Fibroblast of gingiva (primary cell): ENCODE results near the gene GPX5.
A peak's percentile ranks its signal among the peaks of the same experiment; 100 is the strongest.
"Not testable (repeated sequence)": the region's sequence is repeated elsewhere in the genome, so short reads cannot be mapped to it uniquely, and the experiment has no call there.

Experiments
- DNase-seq: peaks from one replicate; pipeline ENCODE4 v3.0.0-alpha.2; 2011; ENCODE audit warnings: low read depth

Gene GPX5

DNA sequence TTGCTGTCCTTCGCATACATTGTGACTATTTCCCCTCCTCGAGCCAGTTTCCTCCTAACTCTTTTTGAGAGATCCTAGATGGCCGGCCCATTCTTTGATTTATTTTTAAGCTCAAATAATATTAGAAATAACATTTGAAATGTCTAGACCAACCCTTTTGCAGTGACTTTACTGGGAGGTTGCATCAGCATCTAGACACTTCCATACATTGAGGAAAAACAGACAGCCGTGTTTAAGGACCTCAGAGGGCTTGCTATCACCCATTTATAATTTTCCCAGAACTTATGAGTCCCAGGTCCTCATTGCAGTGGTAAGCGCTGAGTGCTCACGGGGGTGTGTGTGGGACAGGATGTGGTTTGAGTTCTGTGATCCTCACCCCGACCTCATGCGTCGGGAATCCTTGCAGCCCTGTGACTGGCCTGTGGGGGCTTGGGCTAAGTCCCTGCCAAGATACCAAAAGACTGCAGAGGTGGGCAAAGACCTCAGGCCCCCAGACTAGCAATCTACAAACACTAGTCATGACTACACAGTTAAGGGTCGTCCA lies at the start of gene GPX5:
Gene GPX5 (plus strand): TSS at position 386 of the 544 bp plus-strand sequence. CDS start 133 bp downstream, at position 519.
- DNase-seq: no peak

DNA sequence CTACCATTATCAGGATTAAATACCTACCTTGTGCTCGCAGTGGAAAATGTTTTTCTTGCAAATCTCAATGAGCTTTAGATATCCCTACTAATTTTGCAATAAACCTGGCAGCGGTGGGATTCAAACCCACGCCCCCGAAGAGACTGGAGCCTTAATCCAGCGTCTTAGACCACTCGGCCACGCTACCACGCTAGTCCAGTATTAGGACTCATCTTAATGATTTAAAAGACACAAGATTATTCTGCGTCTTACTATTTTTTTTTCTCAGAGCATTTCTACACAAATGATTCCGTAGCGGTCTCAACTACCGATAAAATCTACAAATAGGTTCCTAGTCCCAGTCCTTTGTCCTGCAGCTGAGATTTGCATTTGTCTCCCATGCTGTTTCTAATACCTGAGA lies 47.2 kb upstream of the GPX5 start:
- no peak for DNase-seq

- no peak for DNase-seq
Measured at GRCh38 chr6:28480253-28480932, 45.3 kb upstream of the GPX5 start.

GRCh38 chr6:28485482-28485881 lies 40.2 kb upstream of the GPX5 start:
- DNase-seq: no peak

DNA sequence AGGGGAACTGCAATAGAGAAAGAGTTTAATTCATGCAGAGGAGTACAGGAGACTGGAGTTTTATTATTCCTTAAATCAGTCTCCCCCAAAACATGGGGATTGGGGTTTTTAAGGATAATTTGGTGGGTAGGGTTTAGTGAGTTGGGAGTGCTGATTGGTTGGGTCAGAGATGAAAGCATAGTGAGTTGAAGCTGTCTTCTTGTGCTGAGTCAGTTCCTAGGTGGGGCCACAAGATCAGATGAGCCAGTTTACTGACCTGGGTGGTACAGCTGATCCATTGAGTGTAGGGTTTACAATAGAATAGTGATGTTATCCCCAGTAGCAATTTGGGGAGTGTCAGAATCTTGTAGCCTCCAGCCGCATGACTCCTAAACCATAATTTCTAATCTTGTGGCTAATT lies 39.1 kb upstream of the GPX5 start:
- no peak for DNase-seq

DNA sequence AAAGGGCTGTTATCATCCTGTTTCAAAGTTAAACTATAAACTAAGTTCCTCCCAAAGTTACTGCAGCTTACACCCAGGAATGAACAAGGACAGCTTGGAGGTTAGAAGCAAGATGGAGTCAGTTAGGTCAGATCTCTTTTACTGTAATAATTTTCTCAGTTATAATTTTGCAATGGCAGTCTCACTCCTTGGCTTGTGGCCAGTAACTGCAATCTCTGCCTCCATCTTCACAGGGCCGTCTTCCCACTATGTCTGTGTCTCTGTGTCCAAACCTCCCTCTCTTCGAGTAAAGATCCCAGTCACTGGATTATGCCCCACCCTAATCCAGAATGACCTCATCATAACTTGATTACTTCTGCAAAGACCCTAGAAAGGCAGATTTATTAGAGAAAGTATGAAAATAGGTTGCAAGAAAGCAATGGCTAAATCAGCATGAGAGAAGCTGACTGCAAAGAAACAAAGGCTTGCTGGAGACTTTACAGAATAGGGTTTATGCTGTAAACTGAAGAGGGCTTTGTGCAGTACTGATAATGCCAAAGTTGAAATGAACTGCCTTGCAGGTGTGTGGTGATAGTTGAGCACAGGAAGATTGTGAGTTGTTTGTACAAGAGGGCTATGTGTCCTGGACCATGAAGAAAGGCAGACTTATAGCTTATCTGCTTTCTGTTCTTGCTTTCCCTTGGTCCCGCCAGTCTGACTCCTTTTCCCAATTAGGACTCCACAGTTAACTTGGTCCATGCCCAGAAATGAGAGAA lies 38.5 kb upstream of the GPX5 start:
- no peak for DNase-seq

DNA sequence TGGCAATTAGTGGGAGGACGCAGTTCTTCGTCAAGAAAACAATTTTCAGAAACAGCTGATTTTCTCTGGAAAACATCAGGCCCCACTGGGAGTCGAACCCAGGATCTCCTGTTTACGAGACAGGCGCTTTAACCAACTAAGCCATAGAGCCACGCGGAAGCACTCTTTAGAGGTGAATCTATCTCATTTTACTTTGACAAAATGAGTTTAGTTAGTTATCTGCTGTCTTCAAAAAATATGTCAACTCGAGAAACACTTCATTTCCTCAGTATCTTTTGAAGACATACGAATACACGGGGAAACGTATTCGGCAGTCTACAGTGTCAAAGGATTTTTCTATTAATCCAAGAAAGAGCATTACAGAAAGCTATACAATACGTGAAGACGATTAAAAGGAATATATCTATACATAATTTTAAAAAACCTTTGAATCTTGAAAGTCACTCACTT lies 36.7 kb upstream of the GPX5 start:
- DNase-seq: peak; percentile 74

GRCh38 chr6:28489366-28490204 lies 36.1 kb upstream of the GPX5 start:
- DNase-seq: peak; percentile 70

- no peak for DNase-seq
Measured at GRCh38 chr6:28490205-28490890, 35.3 kb upstream of the GPX5 start.

- DNase-seq: no peak
Measured at GRCh38 chr6:28491984-28492317, 33.7 kb upstream of the GPX5 start.

DNA sequence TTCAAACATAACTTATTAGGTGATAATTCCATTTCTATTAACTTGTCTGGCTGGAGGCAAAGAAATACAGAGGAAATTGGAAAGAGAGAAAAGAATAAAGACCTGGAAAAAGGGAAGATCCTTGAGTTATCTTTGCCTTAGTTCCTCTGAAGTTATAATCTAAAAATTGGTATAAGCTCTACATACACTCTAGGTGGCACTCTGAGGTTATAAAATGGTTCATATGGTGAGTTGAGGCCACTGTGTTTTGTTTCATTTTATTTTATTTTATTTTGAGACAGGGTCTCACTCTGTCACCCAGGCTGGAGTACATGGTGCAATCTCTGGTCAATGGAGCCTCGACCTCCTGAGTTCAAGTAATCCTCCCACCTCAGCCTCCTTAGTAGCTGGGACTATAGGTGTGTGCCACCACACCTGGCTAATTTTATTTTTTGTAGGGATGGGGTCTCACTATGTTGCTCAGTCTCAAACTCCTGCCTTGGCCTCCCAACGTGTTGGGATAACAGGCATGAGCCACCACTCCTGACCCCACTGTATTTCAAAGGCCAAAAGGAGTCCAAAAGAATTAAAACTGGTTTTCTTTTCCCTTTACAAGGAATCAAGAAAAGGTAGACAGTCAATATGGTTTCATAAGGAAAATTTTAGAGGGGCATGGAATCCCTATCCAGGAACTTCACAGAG lies 29.4 kb upstream of the GPX5 start:
- DNase-seq: no peak

DNA sequence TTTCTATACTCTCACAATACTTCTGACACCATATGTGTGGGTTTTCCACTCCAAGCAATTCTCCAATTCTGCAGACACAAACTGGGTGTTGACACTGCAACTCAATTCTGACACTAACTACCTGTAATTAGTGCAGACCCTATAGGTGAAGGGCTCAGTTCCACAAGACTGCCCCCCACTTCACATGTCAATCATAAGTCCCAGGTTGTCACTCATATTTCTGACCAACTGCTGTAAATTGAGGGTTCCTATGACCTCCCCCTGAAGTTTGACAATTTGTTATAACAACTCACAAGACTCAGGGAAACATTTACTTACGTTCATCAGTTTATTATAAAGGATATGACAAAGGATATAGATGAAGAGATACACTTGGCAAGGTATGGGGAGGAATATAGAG lies 28.4 kb upstream of the GPX5 start:
- DNase-seq: no peak

- DNase-seq: no peak
Measured at GRCh38 chr6:28497893-28498292, 27.8 kb upstream of the GPX5 start.

DNA sequence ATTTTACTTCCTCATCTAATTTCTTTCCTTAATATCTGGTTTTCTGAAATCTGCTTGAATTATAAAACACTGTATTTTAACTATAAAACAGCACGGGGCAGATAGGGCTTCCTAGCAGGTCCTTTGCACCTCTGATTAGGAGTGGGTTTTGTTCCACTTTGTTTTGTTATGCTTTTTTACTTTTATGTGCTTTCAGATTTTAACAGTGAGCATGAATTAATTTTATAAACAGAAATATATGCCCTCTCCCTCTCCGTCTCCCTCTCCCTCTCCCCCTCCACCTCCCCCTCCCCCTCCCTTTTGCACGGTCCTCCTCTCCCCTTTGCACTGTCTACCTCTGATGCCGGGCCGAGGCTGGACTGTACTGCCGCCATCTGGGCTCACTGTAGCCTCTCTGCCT lies 24.4 kb upstream of the GPX5 start:
- no peak for DNase-seq

GRCh38 chr6:28502136-28502535 lies 23.5 kb upstream of the GPX5 start:
- DNase-seq: not testable (repeated sequence)

- DNase-seq: not testable (repeated sequence)
Measured at GRCh38 chr6:28502709-28503305, 22.9 kb upstream of the GPX5 start.

- no peak for DNase-seq
Measured at GRCh38 chr6:28505733-28506132, 19.9 kb upstream of the GPX5 start.

DNA sequence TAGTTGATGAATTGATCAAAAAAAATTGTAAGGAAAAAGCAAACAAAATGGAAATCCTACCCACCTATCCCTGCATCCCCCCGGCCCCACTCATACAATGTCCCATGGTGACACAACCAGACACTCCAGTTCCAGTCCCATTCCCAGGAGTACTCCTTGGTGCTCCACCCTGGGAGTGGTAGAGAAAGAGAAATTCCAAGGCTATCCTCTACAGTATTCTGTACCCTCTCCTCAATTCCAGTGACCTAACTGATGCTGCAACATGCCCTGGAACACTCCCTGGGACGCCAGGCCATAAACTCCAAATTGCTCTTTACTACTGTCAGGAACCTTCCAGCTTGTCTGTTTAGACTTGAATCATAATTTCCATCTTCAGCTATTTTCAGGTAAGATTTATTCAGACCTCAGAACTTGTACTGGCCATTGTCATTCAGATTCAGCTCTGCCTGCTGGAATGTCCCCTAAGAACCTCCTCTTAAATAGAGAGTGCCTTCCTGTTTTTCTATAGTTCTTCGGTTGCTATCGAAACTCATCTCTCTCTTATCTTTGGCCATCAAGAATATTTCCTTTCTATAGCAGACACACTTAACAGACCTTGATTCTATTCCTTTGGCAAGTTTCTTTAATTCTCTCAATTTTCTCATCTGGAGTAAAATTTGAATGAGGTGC lies 18.7 kb upstream of the GPX5 start:
- DNase-seq: no peak

DNA sequence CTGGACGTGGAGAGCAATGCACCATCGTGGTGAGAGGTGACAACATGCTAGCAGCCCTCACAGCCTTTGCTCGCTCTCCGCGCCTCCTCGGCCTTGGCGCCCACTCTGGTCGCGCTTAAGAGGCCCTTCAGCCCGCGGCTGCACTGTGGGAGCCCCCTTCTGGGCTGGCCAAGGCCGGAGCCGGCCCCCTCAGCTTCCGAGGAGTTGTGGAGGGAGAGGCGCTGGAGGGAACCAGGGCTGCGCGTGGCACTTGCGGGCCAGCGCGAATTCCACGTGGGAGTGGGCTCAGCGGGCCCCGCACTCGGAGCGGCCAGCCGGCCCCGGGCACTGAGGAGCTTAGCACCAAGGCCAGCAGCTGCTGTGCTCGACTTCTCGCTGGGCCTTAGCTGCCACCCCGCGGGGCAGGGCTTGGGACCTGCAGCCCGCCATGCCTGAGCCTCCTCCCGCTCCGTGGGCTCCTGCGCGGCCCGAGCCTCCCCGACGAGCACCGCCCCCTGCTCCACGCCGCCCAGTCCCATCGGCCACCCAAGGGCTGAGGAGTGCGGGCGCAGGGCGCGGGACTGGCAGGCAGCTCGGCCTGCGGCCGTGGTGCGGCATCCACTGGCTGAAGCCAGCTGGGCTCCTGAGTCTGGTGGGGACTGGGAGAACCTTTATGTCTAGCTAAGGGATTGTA lies 13.9 kb upstream of the GPX5 start:
- DNase-seq: no peak

- DNase-seq: not testable (repeated sequence)
Measured at GRCh38 chr6:28512387-28512786, 13.3 kb upstream of the GPX5 start.
